ENCODE results near the gene SFRP5.

SFRP5 gene

GRCh38 chr10:97765201-97765600 is 6.6 kb downstream of the SFRP5 start:
- DNase-seq (ENCODE audit: low spot score) = no peak

GRCh38 chr10:97764519-97764931 is 7.3 kb downstream of the SFRP5 start:
- no peak for DNase-seq (ENCODE audit: low spot score)

- no peak for DNase-seq (ENCODE audit: low spot score)
These were observed 7.9 kb downstream of the SFRP5 start for GRCh38 chr10:97763947-97764346.

- no peak for DNase-seq (ENCODE audit: low spot score)
These were observed 8.4 kb downstream of the SFRP5 start for GRCh38 chr10:97763411-97763810.

GRCh38 chr10:97762816-97763215 is 9.0 kb downstream of the SFRP5 start:
- DNase-seq (ENCODE audit: low spot score) = peak; percentile 72

GRCh38 chr10:97762056-97762455 is 9.7 kb downstream of the SFRP5 start:
- DNase-seq (ENCODE audit: low spot score) = no peak

- no peak for DNase-seq (ENCODE audit: low spot score)
These were observed 10.4 kb downstream of the SFRP5 start for GRCh38 chr10:97761331-97761865.

GRCh38 chr10:97760461-97761257 is 11.1 kb downstream of the SFRP5 start:
- DNase-seq (ENCODE audit: low spot score) = no peak

GRCh38 chr10:97759946-97760345 is 11.9 kb downstream of the SFRP5 start:
- no peak for DNase-seq (ENCODE audit: low spot score)

GRCh38 chr10:97759158-97759887 is 12.5 kb downstream of the SFRP5 start:
- DNase-seq (ENCODE audit: low spot score) = peak; percentile 87

GRCh38 chr10:97757471-97757870 is 14.3 kb downstream of the SFRP5 start:
- no peak for DNase-seq (ENCODE audit: low spot score)

- DNase-seq (ENCODE audit: low spot score) = no peak
These were observed 16.1 kb downstream of the SFRP5 start for GRCh38 chr10:97755718-97756117.

- no peak for DNase-seq (ENCODE audit: low spot score)
These were observed 17.1 kb downstream of the SFRP5 start for GRCh38 chr10:97754726-97755125.

GRCh38 chr10:97752956-97753355 is 18.8 kb downstream of the SFRP5 start:
- no peak for DNase-seq (ENCODE audit: low spot score)

- DNase-seq (ENCODE audit: low spot score) = no peak
These were observed 23.7 kb downstream of the SFRP5 start for GRCh38 chr10:97748116-97748515.

GRCh38 chr10:97747573-97747972 is 24.2 kb downstream of the SFRP5 start:
- no peak for DNase-seq (ENCODE audit: low spot score)

- DNase-seq (ENCODE audit: low spot score) = no peak
These were observed 27.3 kb downstream of the SFRP5 start for GRCh38 chr10:97744405-97745035.

GRCh38 chr10:97743169-97743943 is 28.4 kb downstream of the SFRP5 start:
- DNase-seq (ENCODE audit: low spot score) = no peak

- DNase-seq (ENCODE audit: low spot score) = no peak
These were observed 31.2 kb downstream of the SFRP5 start for GRCh38 chr10:97740613-97741012.

- DNase-seq (ENCODE audit: low spot score) = no peak
These were observed 33.2 kb downstream of the SFRP5 start for GRCh38 chr10:97738616-97739015.

- peak; percentile 67 for DNase-seq (ENCODE audit: low spot score)
These were observed 34.0 kb downstream of the SFRP5 start for GRCh38 chr10:97737770-97738265.

Data from AG08396 (cell line).